PFSK-1 (cell line): Measurements from ENCODE around the gene NLGN4X.

ENCODE experiments used
- FOXP2 ChIP-seq: optimal IDR thresholded peaks from 2 replicates; pipeline ENCODE3; 2011; ENCODE audit warnings: borderline replicate concordance, control low read depth, inconsistent platforms; ENCODE audit not compliant: insufficient read depth; ENCODE audit errors: extremely low read length, extremely low read depth
- POLR2AphosphoS5 ChIP-seq: IDR thresholded peaks from 2 replicates; pipeline ENCODE4 v1.6.1; 2012; ENCODE audit warnings: low read depth, mild to moderate bottlenecking, control low read depth, low read length, moderate library complexity
- REST ChIP-seq, 2 experiments: IDR thresholded peaks; 2 replicates each; pipeline versions ENCODE4 v1.6.1 to v1.8.0; 2011 to 2012; ENCODE audit warnings: low read depth in 2 of 2, low read length in 2 of 2, control low read depth in 1 of 2, inconsistent platforms in 1 of 2, mild to moderate bottlenecking in 1 of 2, moderate library complexity in 1 of 2; ENCODE audit not compliant: insufficient read depth in 1 of 2
- SIN3A ChIP-seq: IDR thresholded peaks from 2 replicates; pipeline ENCODE4 v1.6.1; 2012; ENCODE audit warnings: mild to moderate bottlenecking, low read length, moderate library complexity, borderline replicate concordance; ENCODE audit not compliant: insufficient read depth
- TAF1 ChIP-seq: IDR thresholded peaks from 2 replicates; pipeline ENCODE4 v1.6.1; 2012; ENCODE audit warnings: low read length, control low read depth, borderline replicate concordance; ENCODE audit not compliant: insufficient read depth

DNA sequence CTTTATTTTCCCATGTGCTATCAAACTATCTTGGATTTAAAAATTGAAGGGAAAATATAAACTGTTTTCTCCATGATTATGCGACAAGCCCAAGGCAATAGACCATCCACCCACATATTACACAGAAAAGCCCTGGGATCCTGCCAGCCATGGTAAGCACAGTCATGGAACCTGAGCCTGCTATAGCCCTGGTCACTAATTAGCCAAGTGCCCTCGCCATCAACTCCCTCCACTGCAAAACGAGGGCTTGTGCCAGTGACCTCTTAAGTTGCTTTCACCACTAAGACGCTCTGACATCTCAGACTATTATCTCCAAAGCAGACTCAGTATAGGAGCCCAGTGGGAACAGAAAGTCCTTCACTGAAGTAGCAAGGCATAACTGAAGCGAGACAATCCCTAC, 69.2 kb downstream of the NLGN4X start:
- TF ChIP-seq POLR2AphosphoS5 (no peak), TAF1 (no peak), REST (IDR thresholded peaks at IDR 0.05; ENCODE audit: insufficient read depth in 1 of 2, low read depth in 2 of 2, low read length in 2 of 2) (no peak), SIN3A (no peak), FOXP2 (no peak)
